ENCODE data around the gene WIPI1. TPM values are rescaled to one million over a fixed set of nuclear protein-coding genes. Genes with fewer than 3 reads are reported as not detected.

The WIPI1 gene
- total RNA-seq, 1 donor from 2014 or later = 98.0 TPM

DNA sequence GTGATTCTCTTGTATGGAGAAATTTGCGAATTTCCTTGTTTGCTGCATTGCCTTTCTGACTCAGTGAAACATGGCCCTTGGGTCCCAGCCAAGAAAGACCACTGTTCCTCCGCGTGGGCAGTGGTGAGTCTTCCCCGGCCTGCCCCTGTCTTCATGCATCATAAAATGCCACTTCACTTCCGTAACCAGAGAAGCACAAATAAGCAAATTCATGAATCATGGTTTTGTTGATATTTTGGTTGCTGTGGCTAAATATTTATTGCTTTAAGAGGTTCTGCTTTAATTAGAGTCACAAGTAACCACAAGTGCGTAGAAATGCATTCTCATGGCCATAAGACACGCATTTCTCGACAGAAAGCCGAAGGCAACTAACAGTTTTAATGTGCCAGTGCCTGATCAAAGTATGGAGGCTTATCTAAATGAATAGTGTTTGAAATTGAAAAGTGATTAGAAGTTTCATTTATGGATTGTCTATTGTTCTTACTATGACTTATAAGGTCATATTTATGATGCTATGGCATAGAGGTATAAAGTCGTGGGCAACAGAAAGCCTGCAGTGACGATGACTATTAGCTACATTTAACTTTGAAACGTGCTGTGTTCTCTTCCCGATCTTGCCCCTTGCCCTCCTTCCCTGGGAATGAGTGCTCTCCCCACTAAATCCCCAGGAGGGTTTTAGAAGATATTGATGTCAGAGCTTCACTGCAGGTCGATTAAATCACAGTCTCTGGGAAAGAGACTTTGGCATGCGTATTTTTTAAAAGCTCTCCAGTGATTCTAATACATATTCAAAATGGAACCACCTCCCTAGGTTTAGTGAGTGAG, 76.0 kb downstream of the WIPI1 start:
- DNase-seq (ENCODE audit: low spot score) = no peak
- TF ChIP-seq, protein P1, sequence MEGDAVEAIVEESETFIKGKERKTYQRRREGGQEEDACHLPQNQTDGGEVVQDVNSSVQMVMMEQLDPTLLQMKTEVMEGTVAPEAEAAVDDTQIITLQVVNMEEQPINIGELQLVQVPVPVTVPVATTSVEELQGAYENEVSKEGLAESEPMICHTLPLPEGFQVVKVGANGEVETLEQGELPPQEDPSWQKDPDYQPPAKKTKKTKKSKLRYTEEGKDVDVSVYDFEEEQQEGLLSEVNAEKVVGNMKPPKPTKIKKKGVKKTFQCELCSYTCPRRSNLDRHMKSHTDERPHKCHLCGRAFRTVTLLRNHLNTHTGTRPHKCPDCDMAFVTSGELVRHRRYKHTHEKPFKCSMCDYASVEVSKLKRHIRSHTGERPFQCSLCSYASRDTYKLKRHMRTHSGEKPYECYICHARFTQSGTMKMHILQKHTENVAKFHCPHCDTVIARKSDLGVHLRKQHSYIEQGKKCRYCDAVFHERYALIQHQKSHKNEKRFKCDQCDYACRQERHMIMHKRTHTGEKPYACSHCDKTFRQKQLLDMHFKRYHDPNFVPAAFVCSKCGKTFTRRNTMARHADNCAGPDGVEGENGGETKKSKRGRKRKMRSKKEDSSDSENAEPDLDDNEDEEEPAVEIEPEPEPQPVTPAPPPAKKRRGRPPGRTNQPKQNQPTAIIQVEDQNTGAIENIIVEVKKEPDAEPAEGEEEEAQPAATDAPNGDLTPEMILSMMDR (IDR thresholded peaks at IDR 0.05; ENCODE audit: unreplicated experiment) = no peak
- no peak overlapping the region for H3K27ac Mint-ChIP-seq (ENCODE audit: unreplicated experiment)
- peaks cover 35% of the 10 kb centered on the region for H3K4me1 Mint-ChIP-seq (ENCODE audit: unreplicated experiment)
- H3K27me3 Mint-ChIP-seq (ENCODE audit: unreplicated experiment) = peaks cover 2% of the 10 kb centered on the region
- no peaks in the 10 kb centered on the region for H3K36me3 Mint-ChIP-seq (ENCODE audit: low read depth, unreplicated experiment)
- no peaks in the 10 kb centered on the region for H3K9me3 Mint-ChIP-seq (ENCODE audit: unreplicated experiment)
- no peak overlapping the region for H3K4me3 Mint-ChIP-seq (ENCODE audit: unreplicated experiment)

DNA sequence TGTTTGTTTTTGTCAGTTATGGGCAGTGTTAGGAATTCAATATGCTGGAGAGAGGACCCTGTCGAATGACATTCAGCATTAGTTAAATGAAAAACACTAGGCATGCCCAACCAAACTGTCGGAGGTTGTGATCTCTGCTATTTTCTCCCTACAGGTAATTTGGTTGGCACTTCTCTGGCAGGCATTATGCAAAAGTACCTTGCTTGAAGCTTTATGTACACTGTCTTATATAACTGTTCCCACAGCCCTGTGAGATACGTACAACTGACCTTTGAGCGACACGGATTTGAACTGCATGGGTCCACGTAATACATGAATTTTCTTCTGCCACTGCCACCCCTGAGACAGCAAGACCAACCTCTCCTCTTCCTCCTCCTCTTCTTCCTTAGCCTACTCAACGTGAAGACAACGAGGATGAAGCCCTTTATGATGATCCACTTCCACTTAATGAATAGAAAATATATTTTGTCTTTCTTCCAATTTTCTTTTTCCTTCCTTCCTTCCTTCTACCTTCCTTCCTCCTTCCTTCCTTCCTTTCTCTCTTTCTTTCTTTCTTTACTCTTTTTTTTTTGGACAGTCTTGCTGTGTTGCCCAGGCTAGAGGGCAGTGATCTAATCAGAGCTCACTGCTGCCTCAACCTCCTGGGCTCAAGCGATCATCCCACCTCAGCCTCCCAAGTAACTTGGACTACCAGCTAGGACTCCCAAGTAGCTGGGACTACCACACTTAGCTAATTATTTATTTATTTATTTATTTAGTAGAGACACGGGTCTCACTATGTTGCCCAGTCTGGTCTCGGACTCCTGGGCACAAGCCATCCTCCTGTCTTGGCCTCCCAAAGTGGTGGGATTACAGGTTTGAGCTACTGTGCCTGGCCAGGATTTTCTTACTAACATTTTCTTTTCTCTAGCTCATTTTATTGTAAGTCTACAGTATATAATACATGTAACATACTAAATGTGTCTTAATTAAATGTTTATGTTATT, 77.3 kb downstream of the WIPI1 start:
- no peak overlapping the region for H3K4me3 Mint-ChIP-seq (ENCODE audit: unreplicated experiment)
- peaks cover 35% of the 10 kb centered on the region for H3K4me1 Mint-ChIP-seq (ENCODE audit: unreplicated experiment)
- H3K36me3 Mint-ChIP-seq (ENCODE audit: low read depth, unreplicated experiment) = no peaks in the 10 kb centered on the region
- no peaks in the 10 kb centered on the region for H3K9me3 Mint-ChIP-seq (ENCODE audit: unreplicated experiment)
- peaks cover 2% of the 10 kb centered on the region for H3K27me3 Mint-ChIP-seq (ENCODE audit: unreplicated experiment)
- DNase-seq (ENCODE audit: low spot score) = no peak
- TF ChIP-seq, protein P1 (IDR thresholded peaks at IDR 0.05; ENCODE audit: unreplicated experiment) = no peak
- H3K27ac Mint-ChIP-seq (ENCODE audit: unreplicated experiment) = no peak overlapping the region

DNA sequence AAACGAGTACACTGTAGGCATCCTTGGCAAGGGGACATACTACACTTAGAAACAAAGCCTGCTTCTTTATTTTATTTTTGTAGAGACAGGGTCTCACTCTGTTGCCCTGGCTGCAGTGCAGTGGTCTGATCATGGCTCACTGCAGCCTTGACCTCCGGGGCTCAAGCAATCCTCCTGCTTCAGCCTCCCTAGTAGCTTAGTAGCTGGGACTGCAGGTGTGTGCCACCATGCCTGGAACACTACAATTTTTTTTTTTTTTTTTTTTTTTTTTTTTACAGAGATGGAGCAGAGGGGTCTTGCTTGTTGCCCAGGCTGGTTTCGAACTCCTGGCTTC, 78.2 kb downstream of the WIPI1 start:
- no peaks in the 10 kb centered on the region for H3K9me3 Mint-ChIP-seq (ENCODE audit: unreplicated experiment)
- H3K27me3 Mint-ChIP-seq (ENCODE audit: unreplicated experiment) = no peaks in the 10 kb centered on the region
- TF ChIP-seq, protein P1 (IDR thresholded peaks at IDR 0.05; ENCODE audit: unreplicated experiment) = no peak
- no peak overlapping the region for H3K4me3 Mint-ChIP-seq (ENCODE audit: unreplicated experiment)
- no peak for DNase-seq (ENCODE audit: low spot score)
- no peak overlapping the region for H3K27ac Mint-ChIP-seq (ENCODE audit: unreplicated experiment)
- H3K36me3 Mint-ChIP-seq (ENCODE audit: low read depth, unreplicated experiment) = no peaks in the 10 kb centered on the region
- peaks cover 30% of the 10 kb centered on the region for H3K4me1 Mint-ChIP-seq (ENCODE audit: unreplicated experiment)

DNA sequence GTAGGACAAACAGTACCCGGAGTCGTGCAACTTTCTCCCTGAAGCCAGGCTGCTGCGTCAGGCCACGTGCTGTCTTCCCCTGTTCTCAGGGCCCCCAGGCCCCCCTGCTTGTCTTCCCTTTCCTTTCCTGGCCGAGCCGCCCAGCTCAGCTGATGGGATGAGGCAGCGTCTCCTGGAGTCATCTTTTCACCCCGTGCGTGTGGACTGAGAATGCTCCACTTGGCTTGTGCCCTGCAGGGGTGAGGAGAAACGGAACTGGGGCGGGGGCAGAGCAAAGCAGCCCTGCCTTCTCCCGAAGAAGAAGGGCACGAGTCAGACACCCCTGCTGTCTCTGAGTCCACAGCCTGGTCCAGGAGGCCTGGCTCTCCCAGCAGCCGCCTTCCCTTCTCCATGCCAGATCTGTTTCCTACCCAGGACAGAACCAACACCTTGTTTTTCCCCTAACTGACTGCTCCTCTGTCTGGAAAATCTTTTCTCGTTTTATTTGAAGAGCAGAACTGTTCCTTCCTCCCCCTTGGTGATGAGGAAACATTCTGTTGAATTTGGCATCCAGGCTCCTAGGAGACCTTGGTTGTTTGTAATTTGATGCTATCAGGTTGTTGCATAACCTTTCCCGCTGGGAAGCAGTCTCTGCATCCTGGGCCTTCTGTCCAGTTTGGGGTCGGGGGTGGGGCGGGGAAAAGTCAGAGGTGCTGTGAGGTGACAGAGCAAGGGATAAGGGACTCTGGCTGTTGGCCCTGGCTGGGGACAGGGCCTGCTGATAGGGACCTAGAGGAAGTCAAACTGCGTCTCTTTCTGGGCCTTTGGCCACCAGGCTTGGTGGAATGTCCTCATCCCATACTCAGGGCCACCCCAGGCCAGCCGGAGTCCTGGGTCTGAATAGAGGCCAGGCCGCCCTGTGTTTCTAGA, 78.8 kb downstream of the WIPI1 start:
- Mint-ChIP-seq H3K27ac (ENCODE audit: unreplicated experiment) (peak overlapping the region; percentile 64), H3K4me1 (ENCODE audit: unreplicated experiment) (peaks cover 25% of the 10 kb centered on the region), H3K4me3 (ENCODE audit: unreplicated experiment) (no peak overlapping the region), H3K9me3 (ENCODE audit: unreplicated experiment) (no peaks in the 10 kb centered on the region), H3K36me3 (ENCODE audit: low read depth, unreplicated experiment) (no peaks in the 10 kb centered on the region), H3K27me3 (ENCODE audit: unreplicated experiment) (no peaks in the 10 kb centered on the region)
- TF ChIP-seq, protein P1 (IDR thresholded peaks at IDR 0.05; ENCODE audit: unreplicated experiment) = no peak
- peak; percentile 38 for DNase-seq (ENCODE audit: low spot score)
